Measurements from ENCODE around the gene TBCE.

- TF ChIP-seq, protein P1, sequence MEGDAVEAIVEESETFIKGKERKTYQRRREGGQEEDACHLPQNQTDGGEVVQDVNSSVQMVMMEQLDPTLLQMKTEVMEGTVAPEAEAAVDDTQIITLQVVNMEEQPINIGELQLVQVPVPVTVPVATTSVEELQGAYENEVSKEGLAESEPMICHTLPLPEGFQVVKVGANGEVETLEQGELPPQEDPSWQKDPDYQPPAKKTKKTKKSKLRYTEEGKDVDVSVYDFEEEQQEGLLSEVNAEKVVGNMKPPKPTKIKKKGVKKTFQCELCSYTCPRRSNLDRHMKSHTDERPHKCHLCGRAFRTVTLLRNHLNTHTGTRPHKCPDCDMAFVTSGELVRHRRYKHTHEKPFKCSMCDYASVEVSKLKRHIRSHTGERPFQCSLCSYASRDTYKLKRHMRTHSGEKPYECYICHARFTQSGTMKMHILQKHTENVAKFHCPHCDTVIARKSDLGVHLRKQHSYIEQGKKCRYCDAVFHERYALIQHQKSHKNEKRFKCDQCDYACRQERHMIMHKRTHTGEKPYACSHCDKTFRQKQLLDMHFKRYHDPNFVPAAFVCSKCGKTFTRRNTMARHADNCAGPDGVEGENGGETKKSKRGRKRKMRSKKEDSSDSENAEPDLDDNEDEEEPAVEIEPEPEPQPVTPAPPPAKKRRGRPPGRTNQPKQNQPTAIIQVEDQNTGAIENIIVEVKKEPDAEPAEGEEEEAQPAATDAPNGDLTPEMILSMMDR (IDR thresholded peaks at IDR 0.05; ENCODE audit: poor library complexity) = no peak
- TF ChIP-seq EZH2 (IDR thresholded peaks at IDR 0.05; ENCODE audit: borderline replicate concordance) (no peak), EZH2phosphoT487 (IDR thresholded peaks at IDR 0.05; ENCODE audit: low read depth, severe bottlenecking, unreplicated experiment) (no peak)
Observed at GRCh38 chr1:235411489-235412486, 44.6 kb downstream of the TBCE start.

All from hepatocyte (in vitro differentiated cells).